Karpas-422 (cell line): ENCODE data around the gene TET3. TPM values are rescaled to one million over a fixed set of nuclear protein-coding genes. Genes with fewer than 3 reads are reported as not detected.
A peak's percentile ranks its signal among the peaks of the same experiment; 100 is the strongest.

Experiments used
- DNase-seq: peaks from one replicate; pipeline ENCODE4 v3.0.0-alpha.2; 2015
- H2AFZ ChIP-seq: fragments of 200-600 bp; sonication (generic); 2 replicates; pipeline ENCODE4 v1.6.1; 2014; ENCODE audit warnings: antibody characterized with exemption, low read length, mixed read lengths
- H3K27ac ChIP-seq: fragments of 200-600 bp; sonication (generic); 2 replicates; pipeline ENCODE4 v1.5.1; 2014; ENCODE audit warnings: mild to moderate bottlenecking, low read length, moderate library complexity
- H3K27me3 ChIP-seq: fragments of 200-600 bp; sonication (generic); 2 replicates; pipeline ENCODE4 v1.6.1; 2014; ENCODE audit warnings: low read length, mixed read lengths
- H3K36me3 ChIP-seq: fragments of 200-600 bp; sonication (generic); 2 replicates; pipeline ENCODE4 v1.6.1; 2014; ENCODE audit warnings: low read length, mixed read lengths; ENCODE audit not compliant: insufficient read depth
- H3K4me1 ChIP-seq: fragments of 200-600 bp; sonication (generic); 2 replicates; pipeline ENCODE4 v1.6.1; 2014; ENCODE audit warnings: mild to moderate bottlenecking, low read length, mixed read lengths
- H3K4me2 ChIP-seq: fragments of 200-600 bp; sonication (generic); 2 replicates; pipeline ENCODE4 v1.6.1; 2014; ENCODE audit warnings: low read length, low read depth, mild to moderate bottlenecking; ENCODE audit not compliant: poor library complexity, severe bottlenecking
- H3K4me3 ChIP-seq: fragments of 200-600 bp; sonication (generic); 2 replicates; pipeline ENCODE4 v1.5.1; 2014; ENCODE audit warnings: mild to moderate bottlenecking, antibody characterized with exemption, low read length, mixed read lengths
- H3K79me2 ChIP-seq: fragments of 200-600 bp; sonication (generic); 2 replicates; pipeline ENCODE4 v1.6.1; 2014; ENCODE audit warnings: mild to moderate bottlenecking, low read length, mixed read lengths
- H3K9ac ChIP-seq: fragments of 200-600 bp; sonication (generic); 2 replicates; pipeline ENCODE4 v1.6.0; 2014; ENCODE audit warnings: low read length
- H3K9me2 ChIP-seq: fragments of 200-600 bp; sonication (generic), shearing (Covaris generic); replicated peaks from 2 replicates; pipeline ENCODE4 v1.6.0; 2014; ENCODE audit warnings: mild to moderate bottlenecking, low read length, moderate library complexity; ENCODE audit not compliant: insufficient read depth
- H3K9me3 ChIP-seq: fragments of 300-700, 200-600 bp; sonication (generic); 2 replicates; pipeline ENCODE4 v1.6.1; 2014; ENCODE audit warnings: low read length, mixed read lengths
- H4K20me1 ChIP-seq: fragments of 200-600 bp; sonication (generic); 2 replicates; pipeline ENCODE4 v1.6.1; 2014; ENCODE audit warnings: mild to moderate bottlenecking, antibody characterized with exemption, low read length, low read depth; ENCODE audit not compliant: insufficient read depth
- total RNA-seq: library from RNA; depleted of rRNA; stranded (reverse); fragments of >200 nt; shearing (Covaris generic); gene quantifications from 2 replicates; pipeline ENCODE4 v1.2.3, GENCODE V29; 2014; ENCODE audit warnings: low replicate concordance

Gene TET3
- total RNA-seq, 1 experiment from 2014 or later, result 13.6 TPM

GRCh38 chr2:73970850-73971471, 13.7 kb upstream of the TET3 start:
- Histone ChIP-seq H3K27me3 (no peaks in the 10 kb centered on the region), H3K4me2 (no peak overlapping the region), H2AFZ (no peak overlapping the region), H3K36me3 (no peaks in the 10 kb centered on the region), H3K79me2 (no peaks in the 10 kb centered on the region), H3K4me1 (peaks cover 21% of the 10 kb centered on the region), H3K27ac (no peak overlapping the region), H3K4me3 (no peak overlapping the region), H3K9ac (no peak overlapping the region), H3K9me2 (no peaks in the 10 kb centered on the region), H3K9me3 (no peaks in the 10 kb centered on the region), H4K20me1 (peaks cover 12% of the 10 kb centered on the region; the same call in 1 of the 2 replicates)
- DNase-seq, result no peak

GRCh38 chr2:73971722-73972121, 13.0 kb upstream of the TET3 start:
- Histone ChIP-seq H3K9me2 (no peaks in the 10 kb centered on the region), H3K4me2 (no peak overlapping the region), H3K4me3 (no peak overlapping the region), H3K27ac (no peak overlapping the region), H3K27me3 (no peaks in the 10 kb centered on the region), H4K20me1 (peaks cover 12% of the 10 kb centered on the region; the same call in 1 of the 2 replicates), H3K9ac (no peak overlapping the region), H3K36me3 (no peaks in the 10 kb centered on the region), H3K79me2 (no peaks in the 10 kb centered on the region), H2AFZ (no peak overlapping the region), H3K9me3 (no peaks in the 10 kb centered on the region), H3K4me1 (peaks cover 21% of the 10 kb centered on the region)
- no peak for DNase-seq

- Histone ChIP-seq H3K36me3 (no peaks in the 10 kb centered on the region), H3K79me2 (no peaks in the 10 kb centered on the region), H3K9me3 (no peaks in the 10 kb centered on the region), H3K4me1 (peaks cover 21% of the 10 kb centered on the region), H3K9me2 (no peaks in the 10 kb centered on the region), H3K9ac (no peak overlapping the region), H4K20me1 (peaks cover 17% of the 10 kb centered on the region; the same call in 1 of the 2 replicates), H3K4me3 (no peak overlapping the region), H2AFZ (no peak overlapping the region), H3K27ac (no peak overlapping the region), H3K4me2 (no peak overlapping the region), H3K27me3 (no peaks in the 10 kb centered on the region)
- DNase-seq, result peak; percentile 71
Observed at GRCh38 chr2:73972846-73973245, 11.9 kb upstream of the TET3 start.

GRCh38 chr2:73975731-73976130, 9.0 kb upstream of the TET3 start:
- no peak overlapping the region for H3K4me3 ChIP-seq
- no peak overlapping the region for H2AFZ ChIP-seq
- H3K9ac ChIP-seq, result no peak overlapping the region
- H3K36me3 ChIP-seq, result no peaks in the 10 kb centered on the region
- peaks cover 26% of the 10 kb centered on the region for H3K4me1 ChIP-seq
- peaks cover 17% of the 10 kb centered on the region; the same call in 1 of the 2 replicates for H4K20me1 ChIP-seq
- H3K79me2 ChIP-seq, result no peaks in the 10 kb centered on the region
- H3K9me3 ChIP-seq, result no peaks in the 10 kb centered on the region
- H3K4me2 ChIP-seq, result no peak overlapping the region
- no peak overlapping the region for H3K27ac ChIP-seq
- DNase-seq, result no peak
- H3K27me3 ChIP-seq, result no peaks in the 10 kb centered on the region
- no peaks in the 10 kb centered on the region for H3K9me2 ChIP-seq

GRCh38 chr2:73976803-73977202, 7.9 kb upstream of the TET3 start:
- no peak overlapping the region for H2AFZ ChIP-seq
- H3K4me3 ChIP-seq, result no peak overlapping the region
- H3K79me2 ChIP-seq, result no peaks in the 10 kb centered on the region
- H3K27me3 ChIP-seq, result no peaks in the 10 kb centered on the region
- H3K9me3 ChIP-seq, result no peaks in the 10 kb centered on the region
- peaks cover 32% of the 10 kb centered on the region for H3K4me1 ChIP-seq
- H3K27ac ChIP-seq, result no peak overlapping the region
- no peaks in the 10 kb centered on the region for H3K9me2 ChIP-seq
- no peak for DNase-seq
- H3K4me2 ChIP-seq, result no peak overlapping the region
- H3K9ac ChIP-seq, result no peak overlapping the region
- H4K20me1 ChIP-seq, result peaks cover 14% of the 10 kb centered on the region; the same call in 1 of the 2 replicates
- H3K36me3 ChIP-seq, result no peaks in the 10 kb centered on the region

- peaks cover 25% of the 10 kb centered on the region for H3K4me1 ChIP-seq
- H3K9me2 ChIP-seq, result no peaks in the 10 kb centered on the region
- no peaks in the 10 kb centered on the region for H3K79me2 ChIP-seq
- H3K36me3 ChIP-seq, result no peaks in the 10 kb centered on the region
- no peak overlapping the region for H3K4me2 ChIP-seq
- no peak for DNase-seq
- no peaks in the 10 kb centered on the region for H3K27me3 ChIP-seq
- no peak overlapping the region for H3K27ac ChIP-seq
- no peak overlapping the region for H3K9ac ChIP-seq
- no peak overlapping the region for H3K4me3 ChIP-seq
- peaks cover 8% of the 10 kb centered on the region; the same call in 1 of the 2 replicates for H4K20me1 ChIP-seq
- H2AFZ ChIP-seq, result no peak overlapping the region
- H3K9me3 ChIP-seq, result no peaks in the 10 kb centered on the region
Observed at GRCh38 chr2:73977466-73977865, 7.2 kb upstream of the TET3 start.

- peaks cover 25% of the 10 kb centered on the region for H3K4me1 ChIP-seq
- no peaks in the 10 kb centered on the region; the same call in 1 of the 2 replicates for H3K27me3 ChIP-seq
- no peaks in the 10 kb centered on the region for H3K9me3 ChIP-seq
- H3K79me2 ChIP-seq, result no peaks in the 10 kb centered on the region
- H4K20me1 ChIP-seq, result peaks cover 11% of the 10 kb centered on the region; the same call in 1 of the 2 replicates
- no peak for DNase-seq
- no peak overlapping the region for H3K4me3 ChIP-seq
- H2AFZ ChIP-seq, result no peak overlapping the region
- H3K9me2 ChIP-seq, result no peaks in the 10 kb centered on the region
- H3K36me3 ChIP-seq, result no peaks in the 10 kb centered on the region
- H3K27ac ChIP-seq, result no peak overlapping the region
- H3K9ac ChIP-seq, result no peak overlapping the region
- H3K4me2 ChIP-seq, result no peak overlapping the region
Observed at GRCh38 chr2:73979021-73979420, 5.7 kb upstream of the TET3 start.

- Histone ChIP-seq H3K27me3 (no peaks in the 10 kb centered on the region; the same call in 1 of the 2 replicates), H3K9me3 (no peaks in the 10 kb centered on the region), H3K4me1 (peaks cover 30% of the 10 kb centered on the region), H3K36me3 (no peaks in the 10 kb centered on the region), H3K4me2 (no peak overlapping the region), H3K9me2 (no peaks in the 10 kb centered on the region), H3K79me2 (no peaks in the 10 kb centered on the region), H3K9ac (no peak overlapping the region), H2AFZ (no peak overlapping the region), H3K4me3 (no peak overlapping the region), H4K20me1 (peaks cover 11% of the 10 kb centered on the region; the same call in 1 of the 2 replicates), H3K27ac (no peak overlapping the region)
- DNase-seq, result no peak
Observed at GRCh38 chr2:73979686-73980085, 5.0 kb upstream of the TET3 start.
